ENCODE data around the gene TNS1. TPM values are rescaled to one million over a fixed set of nuclear protein-coding genes. Genes with fewer than 3 reads are reported as not detected.

Gene TNS1
- total RNA-seq, 1 experiment from 2014 or later: 3.4 TPM

DNA sequence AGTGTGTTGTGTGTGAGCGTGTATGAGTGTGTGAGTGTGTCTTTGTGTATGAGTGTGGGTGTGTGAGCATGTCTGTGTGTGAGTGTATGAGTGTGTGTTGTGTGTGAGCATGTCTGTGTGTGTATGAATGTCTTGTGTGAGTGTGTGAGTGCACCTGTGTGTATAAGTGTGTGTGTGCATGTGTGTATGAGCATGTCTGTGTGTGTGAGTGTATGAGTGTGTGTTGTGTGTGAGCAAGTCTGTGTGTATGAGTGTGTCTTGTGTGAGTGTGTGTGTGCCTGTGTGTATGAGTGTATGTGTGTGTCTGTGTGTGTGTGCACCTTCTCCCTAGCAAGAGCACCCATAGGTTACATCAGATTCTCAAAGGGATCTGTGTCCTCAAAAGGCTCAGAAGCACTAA is 28.5 kb upstream of the TNS1 start:
- Histone ChIP-seq H2BK12ac (ENCODE audit: insufficient read length, low read depth, low read length) (no peak overlapping the region), H2AFZ (ENCODE audit: low read length) (no peak overlapping the region), H3K18ac (ENCODE audit: insufficient read length, low read depth, low read length) (no peak overlapping the region), H3T11ph (ENCODE audit: low read length) (no peak overlapping the region), H3K27me3 (ENCODE audit: insufficient read depth, low read length) (peaks cover 6% of the 10 kb centered on the region; the same call in 1 of the 2 replicates), H3K4me2 (ENCODE audit: insufficient read depth, insufficient read length, low read length) (no peak overlapping the region), H3K9ac (ENCODE audit: extremely low read depth, insufficient read length, low read length) (no peak overlapping the region), H4K91ac (ENCODE audit: insufficient read length, low read depth, low read length) (no peak overlapping the region), H3K9me3 (ENCODE audit: control insufficient read depth, low read depth, low read length) (no peaks in the 10 kb centered on the region), H3K23me2 (ENCODE audit: insufficient read length, low read depth, low read length, poor library complexity, severe bottlenecking) (peaks cover 8% of the 10 kb centered on the region), H2BK20ac (ENCODE audit: low read depth, low read length, poor library complexity, severe bottlenecking) (no peak overlapping the region), H4K8ac (replicated peaks; ENCODE audit: insufficient read length, low read depth, low read length) (no peak overlapping the region), H3K27ac (ENCODE audit: insufficient read length, low read depth, low read length) (no peak overlapping the region), H4K5ac (ENCODE audit: insufficient read length, low read depth, low read length) (no peak overlapping the region), H3K79me1 (ENCODE audit: insufficient read depth, low read depth, low read length, poor library complexity, severe bottlenecking) (no peaks in the 10 kb centered on the region), H3K79me2 (ENCODE audit: insufficient read depth, low read length) (no peaks in the 10 kb centered on the region), H2BK15ac (ENCODE audit: low read depth, low read length) (no peak overlapping the region), H3K23ac (ENCODE audit: insufficient read length, low read depth, low read length) (no peak overlapping the region), H3K56ac (ENCODE audit: insufficient read length, low read depth, low read length) (no peak overlapping the region), H4K20me1 (ENCODE audit: control insufficient read depth, insufficient read depth, insufficient read length) (no peaks in the 10 kb centered on the region), H2BK120ac (ENCODE audit: low read depth, low read length, poor library complexity, severe bottlenecking) (no peak overlapping the region), H2AK5ac (ENCODE audit: insufficient read length, low read length) (no peak overlapping the region), H3K14ac (ENCODE audit: insufficient read depth, low read length) (no peak overlapping the region), H3K4me1 (ENCODE audit: insufficient read depth, low read length) (no peaks in the 10 kb centered on the region; the same call in 1 of the 2 replicates), H2BK5ac (ENCODE audit: insufficient read length, low read length) (no peak overlapping the region), H3K4ac (ENCODE audit: low read depth, low read length) (no peak overlapping the region)
- Mint-ChIP-seq H3K27me3 (ENCODE audit: low read depth) (peaks cover 15% of the 10 kb centered on the region), H3K36me3 (ENCODE audit: insufficient read depth in 1 of 3, low read depth in 3 of 3) (no peaks in the 10 kb centered on the region), H3K9me3 (no peaks in the 10 kb centered on the region), H3K4me1 (peaks cover 10 to 14% of the 10 kb centered on the region in 2 experiments), H3K27ac (no peak overlapping the region), H3K4me3 (no peak overlapping the region)
- TF ChIP-seq, protein P1, sequence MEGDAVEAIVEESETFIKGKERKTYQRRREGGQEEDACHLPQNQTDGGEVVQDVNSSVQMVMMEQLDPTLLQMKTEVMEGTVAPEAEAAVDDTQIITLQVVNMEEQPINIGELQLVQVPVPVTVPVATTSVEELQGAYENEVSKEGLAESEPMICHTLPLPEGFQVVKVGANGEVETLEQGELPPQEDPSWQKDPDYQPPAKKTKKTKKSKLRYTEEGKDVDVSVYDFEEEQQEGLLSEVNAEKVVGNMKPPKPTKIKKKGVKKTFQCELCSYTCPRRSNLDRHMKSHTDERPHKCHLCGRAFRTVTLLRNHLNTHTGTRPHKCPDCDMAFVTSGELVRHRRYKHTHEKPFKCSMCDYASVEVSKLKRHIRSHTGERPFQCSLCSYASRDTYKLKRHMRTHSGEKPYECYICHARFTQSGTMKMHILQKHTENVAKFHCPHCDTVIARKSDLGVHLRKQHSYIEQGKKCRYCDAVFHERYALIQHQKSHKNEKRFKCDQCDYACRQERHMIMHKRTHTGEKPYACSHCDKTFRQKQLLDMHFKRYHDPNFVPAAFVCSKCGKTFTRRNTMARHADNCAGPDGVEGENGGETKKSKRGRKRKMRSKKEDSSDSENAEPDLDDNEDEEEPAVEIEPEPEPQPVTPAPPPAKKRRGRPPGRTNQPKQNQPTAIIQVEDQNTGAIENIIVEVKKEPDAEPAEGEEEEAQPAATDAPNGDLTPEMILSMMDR (conservative IDR thresholded peaks at IDR 0.05): no peak
- WGBS (ENCODE audit: extremely low coverage, insufficient read length, low lambda C conversion rate): 100% methylated on average over 1 of the region's 1 CpG
- no peak for DNase-seq
